ENCODE results near the gene TNK1.

DNA sequence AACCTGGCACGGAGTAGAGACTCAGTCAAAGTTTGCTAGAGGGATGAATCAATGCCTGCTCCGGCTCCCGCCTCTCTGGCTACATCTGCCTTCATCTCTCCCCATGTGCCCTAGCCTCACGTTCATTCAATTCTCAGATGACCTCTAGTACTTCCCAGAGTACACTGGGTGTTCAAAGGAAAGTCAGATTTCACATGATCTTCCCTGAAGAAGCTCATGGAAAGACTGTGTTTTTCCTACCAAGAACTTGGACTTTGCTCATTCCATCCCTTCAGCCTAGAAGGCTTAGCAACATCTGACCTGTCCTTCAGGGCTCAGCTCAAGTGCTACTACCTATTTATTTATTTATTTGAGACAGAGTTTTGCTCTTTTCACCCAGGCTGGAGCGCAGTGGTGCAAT lies 11.1 kb upstream of the TNK1 start:
- TF ChIP-seq, protein P1, sequence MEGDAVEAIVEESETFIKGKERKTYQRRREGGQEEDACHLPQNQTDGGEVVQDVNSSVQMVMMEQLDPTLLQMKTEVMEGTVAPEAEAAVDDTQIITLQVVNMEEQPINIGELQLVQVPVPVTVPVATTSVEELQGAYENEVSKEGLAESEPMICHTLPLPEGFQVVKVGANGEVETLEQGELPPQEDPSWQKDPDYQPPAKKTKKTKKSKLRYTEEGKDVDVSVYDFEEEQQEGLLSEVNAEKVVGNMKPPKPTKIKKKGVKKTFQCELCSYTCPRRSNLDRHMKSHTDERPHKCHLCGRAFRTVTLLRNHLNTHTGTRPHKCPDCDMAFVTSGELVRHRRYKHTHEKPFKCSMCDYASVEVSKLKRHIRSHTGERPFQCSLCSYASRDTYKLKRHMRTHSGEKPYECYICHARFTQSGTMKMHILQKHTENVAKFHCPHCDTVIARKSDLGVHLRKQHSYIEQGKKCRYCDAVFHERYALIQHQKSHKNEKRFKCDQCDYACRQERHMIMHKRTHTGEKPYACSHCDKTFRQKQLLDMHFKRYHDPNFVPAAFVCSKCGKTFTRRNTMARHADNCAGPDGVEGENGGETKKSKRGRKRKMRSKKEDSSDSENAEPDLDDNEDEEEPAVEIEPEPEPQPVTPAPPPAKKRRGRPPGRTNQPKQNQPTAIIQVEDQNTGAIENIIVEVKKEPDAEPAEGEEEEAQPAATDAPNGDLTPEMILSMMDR (IDR thresholded peaks at IDR 0.05) = no peak
- TF ChIP-seq POLR2AphosphoS5 (IDR thresholded peaks at IDR 0.05) = no peak

Data from suprapubic skin (tissue), 3 donors.